Stomach (tissue), 4 donors: ENCODE data around the gene ATXN10.

Experiments used
- POLR2A ChIP-seq, 4 donors: fragments of 450-650 bp; IDR thresholded peaks; one replicate each; pipeline ENCODE4 v1.6.1; 2016; ENCODE audit warnings: antibody characterized with exemption in 4 of 4, control low read depth in 2 of 4, mild to moderate bottlenecking in 1 of 4, moderate library complexity in 1 of 4
- POLR2AphosphoS5 ChIP-seq, 3 donors: sonication (generic); formaldehyde crosslinking; IDR thresholded peaks; one replicate each; pipeline ENCODE4 v1.6.1; 2016; ENCODE audit warnings: antibody characterized with exemption in 3 of 3
- TF ChIP-seq, protein P1 (sequence below), 7 experiments: fragments of 450-650 bp in 4 of 7; fragments of 200-600 bp in 3 of 7; sonication (generic) in 3 of 7; IDR thresholded peaks; one replicate each; pipeline ENCODE4 v1.5.1; 2016 to 2019; ENCODE audit warnings: antibody characterized with exemption in 7 of 7, control low read depth in 2 of 7, mild to moderate bottlenecking in 1 of 7

DNA sequence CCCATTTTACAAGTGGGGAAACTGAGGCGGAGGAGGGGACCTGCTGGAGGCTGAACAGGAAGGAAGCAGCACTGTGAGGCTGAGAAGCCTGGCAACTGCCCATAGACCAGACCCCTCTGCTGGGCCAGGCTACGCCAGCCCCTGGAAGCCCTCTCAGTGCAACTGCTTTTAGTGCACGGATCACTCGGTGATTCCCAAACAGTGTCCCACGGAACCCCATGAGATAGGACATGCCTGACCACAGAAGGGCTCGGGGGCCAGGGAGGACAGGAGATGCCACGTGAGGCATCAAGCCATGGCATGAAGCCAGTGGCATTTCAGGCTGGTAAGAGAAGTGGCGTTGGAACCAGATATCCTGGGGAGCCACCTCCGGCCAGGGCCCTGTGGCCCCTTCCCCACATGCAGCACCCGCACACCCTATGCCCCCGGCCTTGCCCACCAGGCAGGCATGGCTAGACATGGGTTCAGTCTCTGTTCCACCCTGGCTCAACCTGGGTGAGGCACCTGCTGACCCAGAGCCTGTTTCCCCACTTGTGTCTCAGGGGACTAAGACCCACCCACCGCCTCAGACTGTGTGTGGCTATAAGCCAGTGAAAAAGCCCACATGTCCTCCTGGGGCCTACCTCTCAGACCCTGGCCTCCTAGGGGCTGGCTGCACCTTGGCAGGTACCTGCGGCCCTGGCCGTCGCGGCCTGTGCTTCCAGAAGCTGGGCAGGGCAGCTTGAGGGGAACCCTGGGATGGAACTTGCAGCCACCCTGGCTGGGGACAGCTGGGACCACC, 221.2 kb downstream of the ATXN10 start:
- TF ChIP-seq, protein P1, sequence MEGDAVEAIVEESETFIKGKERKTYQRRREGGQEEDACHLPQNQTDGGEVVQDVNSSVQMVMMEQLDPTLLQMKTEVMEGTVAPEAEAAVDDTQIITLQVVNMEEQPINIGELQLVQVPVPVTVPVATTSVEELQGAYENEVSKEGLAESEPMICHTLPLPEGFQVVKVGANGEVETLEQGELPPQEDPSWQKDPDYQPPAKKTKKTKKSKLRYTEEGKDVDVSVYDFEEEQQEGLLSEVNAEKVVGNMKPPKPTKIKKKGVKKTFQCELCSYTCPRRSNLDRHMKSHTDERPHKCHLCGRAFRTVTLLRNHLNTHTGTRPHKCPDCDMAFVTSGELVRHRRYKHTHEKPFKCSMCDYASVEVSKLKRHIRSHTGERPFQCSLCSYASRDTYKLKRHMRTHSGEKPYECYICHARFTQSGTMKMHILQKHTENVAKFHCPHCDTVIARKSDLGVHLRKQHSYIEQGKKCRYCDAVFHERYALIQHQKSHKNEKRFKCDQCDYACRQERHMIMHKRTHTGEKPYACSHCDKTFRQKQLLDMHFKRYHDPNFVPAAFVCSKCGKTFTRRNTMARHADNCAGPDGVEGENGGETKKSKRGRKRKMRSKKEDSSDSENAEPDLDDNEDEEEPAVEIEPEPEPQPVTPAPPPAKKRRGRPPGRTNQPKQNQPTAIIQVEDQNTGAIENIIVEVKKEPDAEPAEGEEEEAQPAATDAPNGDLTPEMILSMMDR (IDR thresholded peaks at IDR 0.05) = no peak
- TF ChIP-seq POLR2A (IDR thresholded peaks at IDR 0.05) = no peak
- no peak for TF ChIP-seq POLR2AphosphoS5 (IDR thresholded peaks at IDR 0.05)
